CD4-positive, CD25-positive, alpha-beta regulatory T cell (primary cell): ENCODE data around the gene CCDC169. TPM values are rescaled to one million over a fixed set of nuclear protein-coding genes. Genes with fewer than 3 reads are reported as not detected.
"Not testable (repeated sequence)": the region's sequence is repeated elsewhere in the genome, so short reads cannot be mapped to it uniquely, and the experiment has no call there.

Experiments
- ATAC-seq, 2 donors: fragments of 150-1000 bp; cut with Tn5 transposase; one replicate each; pipeline ENCODE4 v1.10.0; 2021; ENCODE audit warnings: low read depth in 2 of 2, moderate number of reproducible peaks in 2 of 2, moderate library complexity in 1 of 2
- DNase-seq, 3 donors: peaks; one replicate each; pipeline versions ENCODE4 v3.0.0 to v3.0.0-alpha.2; 2012 to 2022; ENCODE audit warnings: mixed read lengths in 1 of 3
- H3K27ac ChIP-seq: one replicate; pipeline ENCODE4 v1.7.0; 2013; ENCODE audit warnings: mild to moderate bottlenecking, low read length; ENCODE audit not compliant: insufficient read depth, poor library complexity, severe bottlenecking
- H3K27me3 ChIP-seq: one replicate; pipeline ENCODE4 v1.7.0; 2013; ENCODE audit warnings: low read length; ENCODE audit not compliant: control insufficient read depth, insufficient read depth
- H3K36me3 ChIP-seq: one replicate; pipeline ENCODE4 v1.7.0; 2013; ENCODE audit warnings: mild to moderate bottlenecking, low read length, moderate library complexity; ENCODE audit not compliant: control insufficient read depth, insufficient read depth
- H3K4me1 ChIP-seq: 2 replicates; pipeline ENCODE4 v1.7.0; 2013; ENCODE audit warnings: mild to moderate bottlenecking, low read length; ENCODE audit not compliant: insufficient read depth, control insufficient read depth, poor library complexity, severe bottlenecking
- H3K4me3 ChIP-seq: one replicate; pipeline ENCODE4 v1.7.0; 2013; ENCODE audit warnings: low read depth, mild to moderate bottlenecking, low read length, moderate library complexity
- H3K9me3 ChIP-seq, 2 experiments: 1 replicate in 1 of 2; 2 replicates in 1 of 2; pipeline ENCODE4 v1.7.0; 2013; ENCODE audit warnings: low read length in 2 of 2, mild to moderate bottlenecking in 1 of 2, moderate library complexity in 1 of 2; ENCODE audit not compliant: control insufficient read depth in 2 of 2
- H3K27ac Mint-ChIP-seq, 3 donors: one replicate each; pipeline ENCODE4 v1.8.0; 2020 to 2022; ENCODE audit warnings: mild to moderate bottlenecking in 3 of 3, mixed read lengths in 3 of 3, moderate library complexity in 2 of 3
- H3K27me3 Mint-ChIP-seq: one replicate; pipeline ENCODE4 v1.8.0; 2022; ENCODE audit warnings: mild to moderate bottlenecking, mixed read lengths
- H3K36me3 Mint-ChIP-seq: one replicate; pipeline ENCODE4 v1.8.0; 2020; ENCODE audit warnings: mixed read lengths
- H3K4me1 Mint-ChIP-seq, 4 donors: one replicate each; pipeline ENCODE4 v1.8.0; 2020 to 2022; ENCODE audit warnings: mixed read lengths in 4 of 4, mild to moderate bottlenecking in 1 of 4
- H3K4me3 Mint-ChIP-seq, 4 donors: one replicate each; pipeline ENCODE4 v1.8.0; 2020 to 2022; ENCODE audit warnings: mild to moderate bottlenecking in 4 of 4, mixed read lengths in 4 of 4, moderate library complexity in 3 of 4
- H3K9me3 Mint-ChIP-seq, 7 donors: one replicate each; pipeline ENCODE4 v1.8.0; 2020 to 2022; ENCODE audit warnings: mixed read lengths in 7 of 7, mild to moderate bottlenecking in 3 of 7, moderate library complexity in 2 of 7
- polyA plus RNA-seq, 4 donors: library from polyadenylated mRNA; unstranded; fragments of 300-500 nt; fragmentation: Illumina TruSeq; gene quantifications; one replicate each; pipeline ENCODE4 v1.2.3, GENCODE V29; 2021
- total RNA-seq: library from RNA; stranded (reverse); gene quantifications from one replicate; pipeline ENCODE4 v1.2.3, GENCODE V29; 2022

Gene CCDC169
- total and polyA plus RNA-seq, 5 donors from 2014 or later, result not detected

- Histone ChIP-seq H3K4me1 (no peaks in the 10 kb centered on the region), H3K27ac (no peak overlapping the region), H3K4me3 (no peak overlapping the region), H3K27me3 (no peaks in the 10 kb centered on the region), H3K9me3 (no peaks in the 10 kb centered on the region), H3K36me3 (peaks cover 17% of the 10 kb centered on the region)
- Mint-ChIP-seq H3K27me3 (no peaks in the 10 kb centered on the region), H3K4me3 (no peak overlapping the region), H3K36me3 (peaks cover 17% of the 10 kb centered on the region), H3K9me3 (no peaks in the 10 kb centered on the region), H3K4me1 (peaks cover 0 to 10% (median 5%) of the 10 kb centered on the region in 4 donors), H3K27ac (no peak overlapping the region)
- DNase-seq, result no peak
- no peak for ATAC-seq
Observed at GRCh38 chr13:36328821-36329220, 31.2 kb upstream of the CCDC169 start.

DNA sequence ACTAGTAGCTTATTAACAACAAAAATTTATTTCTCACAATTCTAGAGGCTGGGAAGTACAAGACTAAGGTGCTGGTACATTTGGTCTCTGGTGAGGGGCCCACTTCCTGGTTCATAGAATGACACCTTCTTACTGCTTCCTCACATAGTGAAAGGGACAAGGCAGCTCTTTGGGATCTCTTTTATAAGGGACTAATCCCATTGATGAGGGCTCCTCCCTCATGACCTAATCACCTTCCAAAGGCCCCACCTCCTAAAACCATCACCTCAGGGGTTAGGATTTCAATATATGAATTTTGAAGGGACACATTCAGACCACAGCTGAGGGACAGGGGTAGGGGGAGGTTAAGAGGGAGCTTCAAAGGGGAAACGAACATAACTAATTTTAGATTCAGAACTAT, 28.3 kb upstream of the CCDC169 start:
- ATAC-seq (no peak), DNase-seq (no peak)
- no peak overlapping the region for H3K4me3 ChIP-seq
- Mint-ChIP-seq H3K4me1 (no peaks in the 10 kb centered on the region), H3K36me3 (peaks cover 17% of the 10 kb centered on the region), H3K4me3 (no peak overlapping the region), H3K9me3 (no peaks in the 10 kb centered on the region), H3K27ac (no peak overlapping the region), H3K27me3 (no peaks in the 10 kb centered on the region)
- no peaks in the 10 kb centered on the region for H3K9me3 ChIP-seq
- H3K4me1 ChIP-seq, result no peaks in the 10 kb centered on the region
- H3K27me3 ChIP-seq, result no peaks in the 10 kb centered on the region
- H3K27ac ChIP-seq, result no peak overlapping the region
- H3K36me3 ChIP-seq, result peaks cover 21% of the 10 kb centered on the region

DNA sequence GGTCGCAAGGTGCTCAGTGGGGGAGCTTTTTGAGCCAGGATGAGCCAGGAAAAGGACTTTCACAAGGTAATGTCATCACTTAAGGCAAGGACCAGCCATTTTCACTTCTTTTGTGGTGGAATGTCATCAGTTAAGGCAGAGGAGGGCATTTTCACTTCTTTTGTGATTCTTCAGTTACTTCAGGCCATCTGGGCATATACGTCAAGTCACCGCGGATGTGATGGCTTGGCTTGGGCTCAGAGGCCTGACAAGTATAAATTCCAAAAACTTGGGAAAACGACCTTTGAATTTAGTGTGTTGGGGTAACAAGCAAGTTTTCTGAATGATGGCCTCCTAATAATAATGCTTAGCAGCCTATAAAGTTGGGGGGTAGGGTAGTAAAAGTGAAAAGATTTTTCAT, 27.3 kb upstream of the CCDC169 start:
- H3K27ac ChIP-seq, H3K4me3 ChIP-seq, DNase-seq, H3K4me1 ChIP-seq, H3K9me3 ChIP-seq, H3K4me3 Mint-ChIP-seq, H3K4me1 Mint-ChIP-seq, H3K27me3 ChIP-seq, H3K27ac Mint-ChIP-seq, H3K9me3 Mint-ChIP-seq, ATAC-seq, H3K27me3 Mint-ChIP-seq: not testable (repeated sequence)
- H3K36me3 Mint-ChIP-seq, result peaks cover 23% of the 10 kb centered on the region
- peaks cover 21% of the 10 kb centered on the region for H3K36me3 ChIP-seq

DNA sequence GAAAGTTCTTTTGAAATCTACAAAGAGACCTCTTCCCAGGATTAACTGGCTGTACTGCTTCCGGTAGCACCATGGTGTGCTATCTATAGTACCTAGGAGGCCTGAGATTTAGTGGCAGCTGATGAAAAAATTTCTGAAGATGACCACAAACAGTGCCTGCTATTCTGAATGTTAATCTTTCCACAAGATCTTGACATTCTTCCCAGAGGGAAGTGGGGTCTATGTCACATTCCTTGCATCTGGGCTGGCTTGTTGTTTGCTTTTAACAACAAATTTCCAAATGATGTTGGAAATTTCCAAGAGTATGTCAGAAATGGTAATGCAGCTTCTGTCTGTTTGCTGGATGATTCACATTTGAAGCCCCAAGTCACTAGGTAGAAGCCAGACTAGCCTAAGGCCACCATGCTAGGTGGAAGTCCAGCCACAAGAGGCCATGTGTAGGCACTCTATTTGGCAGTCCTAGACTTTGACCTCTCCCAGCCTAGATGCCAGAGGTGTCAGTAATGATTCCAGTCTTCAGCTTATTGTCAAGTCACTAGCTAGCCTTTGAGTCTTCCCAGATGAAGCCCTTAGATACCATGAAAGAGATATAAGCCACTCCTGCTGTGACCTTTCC, 26.4 kb upstream of the CCDC169 start:
- H3K27me3 ChIP-seq, result no peaks in the 10 kb centered on the region
- H3K36me3 Mint-ChIP-seq, result peaks cover 24% of the 10 kb centered on the region
- no peak overlapping the region for H3K27ac Mint-ChIP-seq
- no peaks in the 10 kb centered on the region for H3K9me3 ChIP-seq
- ATAC-seq (no peak), DNase-seq (no peak)
- no peak overlapping the region for H3K4me3 ChIP-seq
- no peak overlapping the region for H3K27ac ChIP-seq
- H3K27me3 Mint-ChIP-seq, result no peaks in the 10 kb centered on the region
- no peaks in the 10 kb centered on the region for H3K9me3 Mint-ChIP-seq
- peaks cover 20% of the 10 kb centered on the region for H3K36me3 ChIP-seq
- H3K4me3 Mint-ChIP-seq, result no peak overlapping the region
- H3K4me1 ChIP-seq, result no peaks in the 10 kb centered on the region
- peaks cover 0 to 2% (median 0%) of the 10 kb centered on the region in 4 donors for H3K4me1 Mint-ChIP-seq

- ATAC-seq, result no peak
- no peak for DNase-seq
- no peak overlapping the region for H3K4me3 Mint-ChIP-seq
- H3K27ac Mint-ChIP-seq, result no peak overlapping the region
- H3K27me3 Mint-ChIP-seq, result no peaks in the 10 kb centered on the region
- Histone ChIP-seq H3K36me3 (peaks cover 17% of the 10 kb centered on the region), H3K27ac (no peak overlapping the region), H3K4me3 (no peak overlapping the region), H3K27me3 (no peaks in the 10 kb centered on the region), H3K9me3 (no peaks in the 10 kb centered on the region), H3K4me1 (no peaks in the 10 kb centered on the region)
- H3K9me3 Mint-ChIP-seq, result no peaks in the 10 kb centered on the region
- H3K4me1 Mint-ChIP-seq, result peaks cover 0 to 2% (median 0%) of the 10 kb centered on the region in 4 donors
- peaks cover 18% of the 10 kb centered on the region for H3K36me3 Mint-ChIP-seq
Observed at GRCh38 chr13:36323408-36323807, 25.8 kb upstream of the CCDC169 start.

GRCh38 chr13:36319793-36320192, 22.2 kb upstream of the CCDC169 start:
- H3K36me3 Mint-ChIP-seq, result peaks cover 20% of the 10 kb centered on the region
- H3K27me3 Mint-ChIP-seq, result not testable (repeated sequence)

GRCh38 chr13:36313047-36313969, 15.7 kb upstream of the CCDC169 start:
- ATAC-seq (no peak), DNase-seq (no peak)
- H3K27ac ChIP-seq, result no peak overlapping the region
- H3K9me3 ChIP-seq, result no peaks in the 10 kb centered on the region
- peaks cover 0 to 3% (median 0%) of the 10 kb centered on the region in 4 donors for H3K4me1 Mint-ChIP-seq
- no peaks in the 10 kb centered on the region for H3K4me1 ChIP-seq
- H3K36me3 ChIP-seq, result peaks cover 16% of the 10 kb centered on the region
- no peak overlapping the region for H3K4me3 ChIP-seq
- H3K27ac Mint-ChIP-seq, result no peak overlapping the region
- H3K36me3 Mint-ChIP-seq, result peaks cover 42% of the 10 kb centered on the region
- no peaks in the 10 kb centered on the region for H3K27me3 Mint-ChIP-seq
- H3K9me3 Mint-ChIP-seq, result peaks cover 0 to 1% (median 0%) of the 10 kb centered on the region in 7 donors
- H3K4me3 Mint-ChIP-seq, result no peak overlapping the region
- no peaks in the 10 kb centered on the region for H3K27me3 ChIP-seq

More at GRCh38 chr13:36319793-36320192, 22.2 kb upstream of the CCDC169 start:
- not testable (repeated sequence) for H3K27me3 ChIP-seq, H3K4me1 Mint-ChIP-seq, ATAC-seq, H3K27ac Mint-ChIP-seq, H3K4me3 Mint-ChIP-seq, DNase-seq, H3K9me3 Mint-ChIP-seq, H3K27ac ChIP-seq, H3K4me1 ChIP-seq, H3K4me3 ChIP-seq, H3K9me3 ChIP-seq, H3K36me3 ChIP-seq
